Measurements from ENCODE around the gene NACC2.

- TF ChIP-seq CTCF (IDR thresholded peaks at IDR 0.05; ENCODE audit: poor library complexity) (no peak), EZH2phosphoT487 (IDR thresholded peaks at IDR 0.05; ENCODE audit: low read depth, severe bottlenecking, unreplicated experiment) (no peak), EZH2 (IDR thresholded peaks at IDR 0.05; ENCODE audit: borderline replicate concordance) (no peak)
Measured at GRCh38 chr9:136049491-136050265, 45.4 kb downstream of the NACC2 start.

All from hepatocyte (in vitro differentiated cells).